ENCODE data around the gene METTL9.

DNA sequence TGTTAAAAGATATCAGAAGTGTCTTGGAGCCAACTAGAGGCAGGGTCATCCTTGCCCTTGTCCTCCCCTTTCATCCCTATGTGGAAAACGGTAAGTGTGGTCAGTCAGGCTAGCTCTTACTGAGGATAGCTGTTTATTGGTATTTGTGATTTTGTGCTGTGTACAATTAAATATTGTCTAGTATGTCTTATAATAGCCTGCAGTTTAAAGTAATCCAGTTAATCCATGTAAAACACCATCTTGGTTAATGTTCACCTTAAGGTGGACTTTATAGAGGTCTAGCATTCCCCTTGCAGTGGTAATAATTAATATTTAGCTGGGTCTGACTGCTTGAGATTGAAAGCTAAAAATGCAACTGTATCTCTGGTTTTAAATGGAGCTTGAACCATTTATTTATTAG, 25.6 kb downstream of the METTL9 start:
- no peak for TF ChIP-seq EZH2 (IDR thresholded peaks at IDR 0.05)
- TF ChIP-seq POLR2AphosphoS5 (IDR thresholded peaks at IDR 0.05; ENCODE audit: borderline replicate concordance, low read depth, low read length): no peak
